Common myeloid progenitor, CD34-positive (primary cell): ENCODE measurements around the gene MBD5.

ENCODE experiments used
- CTCF ChIA-PET: fragments of 350-600 bp; sonication (Branson Sonifier 250); formaldehyde crosslinking; loops from one replicate; lab custom pipeline; 2021; ENCODE audit warnings: antibody characterized with exemption; lab: Charles Lee
- POLR2A ChIA-PET: fragments of 350-600 bp; sonication (Branson Sonifier 250); formaldehyde crosslinking; loops from one replicate; lab custom pipeline; 2021; ENCODE audit warnings: antibody characterized with exemption; lab: Charles Lee
- DNase-seq, 3 donors: peaks; one replicate each; pipeline versions ENCODE4 v3.0.0 to v3.0.0-alpha.2; 2013
- H3K27ac ChIP-seq, 2 experiments: 1 replicate in 1 of 2; 2 replicates in 1 of 2; pipeline ENCODE4 v1.7.0; 2013; ENCODE audit warnings: inconsistent platforms in 2 of 2, low read length in 2 of 2, mild to moderate bottlenecking in 2 of 2, low read depth in 1 of 2, moderate library complexity in 1 of 2; ENCODE audit not compliant: severe bottlenecking in 2 of 2, insufficient read depth in 1 of 2, poor library complexity in 1 of 2
- H3K27me3 ChIP-seq, 5 experiments: replicated peaks in 2 of 5; 1 replicate in 3 of 5; 2 replicates in 2 of 5; pipeline versions ENCODE4 v1.6.1 to v1.7.0; 2013; ENCODE audit warnings: low read length in 4 of 5, mild to moderate bottlenecking in 2 of 5, moderate library complexity in 2 of 5, inconsistent platforms in 1 of 5; ENCODE audit not compliant: insufficient read depth in 5 of 5, control insufficient read depth in 4 of 5
- H3K36me3 ChIP-seq, 4 experiments: 1 replicate in 2 of 4; 2 replicates in 2 of 4; pipeline versions ENCODE4 v1.6.1 to v1.7.0; 2013; ENCODE audit warnings: low read length in 3 of 4, control low read depth in 1 of 4, mild to moderate bottlenecking in 1 of 4; ENCODE audit not compliant: control insufficient read depth in 4 of 4, insufficient read depth in 4 of 4
- H3K4me1 ChIP-seq, 4 experiments: 1 replicate in 3 of 4; 2 replicates in 1 of 4; pipeline versions ENCODE4 v1.6.1 to v1.7.1; 2013; ENCODE audit warnings: low read length in 3 of 4, mild to moderate bottlenecking in 3 of 4, control low read depth in 1 of 4, inconsistent platforms in 1 of 4, moderate library complexity in 1 of 4; ENCODE audit not compliant: control insufficient read depth in 4 of 4, insufficient read depth in 4 of 4; ENCODE audit errors: control extremely low read depth in 1 of 4
- H3K4me3 ChIP-seq, 7 experiments: 1 replicate in 4 of 7; 2 replicates in 3 of 7; pipeline versions ENCODE4 v1.5.1 to v1.7.0; 2013; ENCODE audit warnings: mild to moderate bottlenecking in 7 of 7, low read length in 6 of 7, moderate library complexity in 6 of 7, inconsistent platforms in 2 of 7, low read depth in 2 of 7, control low read depth in 1 of 7; ENCODE audit not compliant: insufficient read depth in 4 of 7, control insufficient read depth in 1 of 7; ENCODE audit errors: extremely low read depth in 1 of 7
- H3K9me3 ChIP-seq, 5 experiments: 1 replicate in 4 of 5; 2 replicates in 1 of 5; pipeline versions ENCODE4 v1.6.1 to v1.7.1; 2013; ENCODE audit warnings: low read length in 4 of 5, mild to moderate bottlenecking in 2 of 5, inconsistent platforms in 1 of 5, low read depth in 1 of 5, moderate library complexity in 1 of 5; ENCODE audit not compliant: control insufficient read depth in 4 of 5, insufficient read depth in 2 of 5; ENCODE audit errors: control extremely low read depth in 1 of 5
- WGBS: methylation state at CpG from one replicate; pipeline ENCODE4 v1.1.5; 2013; ENCODE audit not compliant: insufficient coverage; 5-methylcytosine and 5-hydroxymethylcytosine counted together

MBD5 gene

DNA sequence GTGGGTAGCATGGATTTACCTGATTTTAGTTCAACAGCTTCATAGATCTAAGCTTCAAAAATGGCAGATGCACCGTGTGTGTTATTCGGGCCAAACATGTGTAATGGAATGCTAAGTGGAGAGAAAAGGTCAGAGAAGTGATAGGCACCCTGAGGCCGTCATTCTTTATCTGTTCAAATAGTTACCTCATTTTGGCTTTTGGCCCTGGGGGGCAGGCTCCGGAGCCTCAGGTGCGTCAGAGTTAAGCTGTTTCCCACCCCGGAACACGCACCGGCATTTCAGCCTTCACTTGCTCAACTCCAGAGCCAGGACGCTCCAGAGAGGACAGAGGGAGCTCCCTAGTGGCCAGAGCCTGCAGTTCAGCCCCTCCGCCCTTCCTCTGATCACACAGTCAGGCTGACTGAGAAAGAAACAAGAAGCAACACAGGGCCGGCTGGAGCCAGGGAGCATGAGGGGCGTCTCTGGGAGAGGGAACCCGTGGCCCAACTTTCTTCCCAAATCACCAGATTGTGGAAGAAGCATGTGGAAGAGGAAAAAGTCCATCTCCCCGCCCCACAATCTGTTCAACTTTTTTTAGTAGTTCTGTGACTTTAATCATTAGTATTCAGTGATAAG lies 488.5 kb downstream of the MBD5 start:
- CTCF ChIA-PET: interaction anchor here (0.7 to 2.9 kb wide), 26 partner anchors 8 to 567 kb away, joined by 3 to 33 read pairs (median 4); no protein-coding TSS in a partner anchor
- 8% methylated on average over 13 of the region's 14 CpGs for WGBS
- POLR2A ChIA-PET: no interaction called here
- peaks cover 2 to 34% (median 9%) of the 10 kb centered on the region in 4 experiments for H3K4me1 ChIP-seq
- H3K27me3 ChIP-seq: no peaks in the 10 kb centered on the region
- DNase-seq: peak; percentile 86 to 88 (median 87)
- no peaks in the 10 kb centered on the region for H3K36me3 ChIP-seq
- peak overlapping the region in 1 of 2 experiments; percentile 39 for H3K27ac ChIP-seq
- peak overlapping the region in 4 of 7 experiments; percentile 33 to 76 (median 59) for H3K4me3 ChIP-seq
- no peaks in the 10 kb centered on the region for H3K9me3 ChIP-seq

DNA sequence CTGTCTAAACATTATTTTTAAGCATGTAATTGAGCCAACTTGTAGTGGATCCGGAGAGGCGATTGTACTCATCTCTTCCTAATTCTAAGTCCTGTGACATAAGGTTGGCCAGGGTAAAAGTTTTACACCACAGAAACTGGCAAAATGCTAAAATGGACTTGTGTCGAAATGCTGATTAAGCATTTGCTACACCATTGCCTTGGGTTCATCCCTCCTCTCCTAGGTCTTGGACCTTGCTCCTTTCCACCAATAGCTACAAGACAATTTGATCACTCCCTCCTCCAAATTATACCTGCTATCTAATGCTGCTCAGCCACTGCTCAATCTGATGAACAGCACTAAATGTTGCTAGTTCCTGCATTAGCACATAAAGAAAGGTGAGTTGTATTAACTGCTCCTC lies 491.0 kb downstream of the MBD5 start:
- no peak for DNase-seq
- Histone ChIP-seq H3K27ac (no peak overlapping the region), H3K9me3 (no peaks in the 10 kb centered on the region), H3K4me3 (no peak overlapping the region), H3K4me1 (peaks cover 2 to 34% (median 9%) of the 10 kb centered on the region in 4 experiments), H3K27me3 (no peaks in the 10 kb centered on the region), H3K36me3 (peaks cover 0 to 2% (median 0%) of the 10 kb centered on the region in 4 experiments)
- ChIA-PET CTCF (no interaction called here), POLR2A (no interaction called here)
- 100% methylated on average over 3 of the region's 3 CpGs for WGBS

DNA sequence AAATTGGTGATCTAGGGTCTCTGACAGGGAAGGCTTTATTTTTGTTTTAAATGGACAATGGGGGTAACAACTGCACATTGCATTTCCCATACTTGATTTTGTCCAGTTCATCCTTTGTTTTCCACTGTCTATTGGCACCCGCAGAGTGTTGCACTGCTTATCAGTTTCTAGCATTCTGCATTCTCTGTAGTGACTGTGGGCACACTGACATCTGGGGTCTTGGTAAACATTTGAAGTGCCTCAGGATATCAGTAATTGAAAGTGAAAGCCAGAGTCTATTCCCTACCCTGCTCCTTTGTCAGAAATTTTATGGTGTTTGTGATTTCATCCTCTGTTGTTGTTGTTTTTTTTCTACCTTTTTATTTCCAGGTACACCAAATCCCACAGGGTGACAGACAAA lies 491.6 kb downstream of the MBD5 start:
- H3K27me3 ChIP-seq: no peaks in the 10 kb centered on the region
- ChIA-PET CTCF (no interaction called here), POLR2A (no interaction called here)
- no peak overlapping the region for H3K27ac ChIP-seq
- peaks cover 0 to 2% (median 0%) of the 10 kb centered on the region in 4 experiments for H3K36me3 ChIP-seq
- H3K4me1 ChIP-seq: peaks cover 2 to 34% (median 9%) of the 10 kb centered on the region in 4 experiments
- peak; percentile 36 to 85 (median 79) for DNase-seq
- H3K4me3 ChIP-seq: peak overlapping the region in 1 of 7 experiments; percentile 13
- H3K9me3 ChIP-seq: no peaks in the 10 kb centered on the region
- WGBS: 0% methylated on average over 1 of the region's 1 CpG

DNA sequence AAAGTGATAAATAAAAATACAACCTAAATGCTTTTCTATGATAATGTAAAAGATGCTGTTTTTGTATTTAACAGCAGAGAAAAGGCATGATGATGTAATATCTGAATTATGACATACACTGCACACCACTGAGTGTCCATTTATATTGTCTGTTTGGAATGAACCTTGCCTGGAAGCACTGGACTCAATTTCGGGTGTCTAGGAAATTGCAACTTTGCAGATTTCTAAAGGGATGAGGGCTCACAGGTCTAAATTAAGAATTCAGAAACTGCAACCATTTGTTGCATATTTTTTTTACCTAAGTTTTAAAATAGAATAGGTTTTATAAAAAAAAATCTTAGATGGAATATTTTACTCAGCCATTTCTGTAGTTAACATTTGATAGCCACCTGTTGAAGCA lies 492.5 kb downstream of the MBD5 start:
- no peak for DNase-seq
- no peaks in the 10 kb centered on the region for H3K9me3 ChIP-seq
- no peaks in the 10 kb centered on the region for H3K27me3 ChIP-seq
- no CpG with 5 or more reads among the region's 1 CpG for WGBS
- POLR2A ChIA-PET: no interaction called here
- H3K4me3 ChIP-seq: no peak overlapping the region
- H3K4me1 ChIP-seq: peaks cover 2 to 34% (median 9%) of the 10 kb centered on the region in 4 experiments
- CTCF ChIA-PET: no interaction called here
- peaks cover 0 to 2% (median 0%) of the 10 kb centered on the region in 4 experiments for H3K36me3 ChIP-seq
- no peak overlapping the region for H3K27ac ChIP-seq

DNA sequence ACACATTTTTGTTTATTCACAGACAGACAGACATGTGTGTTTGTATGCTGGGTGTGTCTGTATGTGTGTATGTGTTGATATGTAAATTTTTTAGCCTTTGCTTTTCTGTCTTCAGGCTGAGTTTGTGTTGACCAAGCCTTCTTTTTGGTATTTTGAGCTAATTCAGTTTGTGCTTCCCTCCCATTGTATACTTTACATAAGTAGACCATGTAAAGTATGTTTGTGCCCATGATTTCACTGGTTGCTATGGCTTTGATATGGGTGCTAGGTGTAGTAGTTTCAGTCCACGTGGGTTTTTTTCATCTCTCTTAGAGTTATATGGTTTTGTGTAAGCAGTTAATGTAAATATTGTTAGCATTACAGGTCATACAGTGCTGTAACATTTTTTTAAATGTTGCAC lies 494.2 kb downstream of the MBD5 start:
- WGBS: no CpG with 5 or more reads among the region's 1 CpG
- CTCF ChIA-PET: no interaction called here

DNA sequence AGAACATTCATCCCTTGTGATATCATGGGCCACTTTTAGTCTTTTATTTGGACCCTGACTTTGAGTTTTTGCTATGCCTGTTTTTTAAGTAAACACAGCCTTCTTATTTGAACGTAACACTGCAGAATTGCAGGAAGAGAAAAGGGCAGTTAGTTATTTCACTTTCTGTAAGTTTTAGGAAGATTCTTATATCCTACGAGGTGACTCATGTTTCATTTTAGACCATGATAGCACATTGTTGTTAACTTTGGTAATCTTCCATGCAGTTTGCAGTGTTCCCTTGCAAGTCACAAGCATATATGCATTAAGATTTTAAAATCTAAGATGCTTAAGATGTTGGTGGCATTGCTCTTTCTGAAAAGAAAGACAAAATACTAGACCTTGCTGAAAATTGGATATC lies 495.1 kb downstream of the MBD5 start:
- no peak overlapping the region for H3K4me3 ChIP-seq
- peaks cover 0 to 2% (median 0%) of the 10 kb centered on the region in 4 experiments for H3K36me3 ChIP-seq
- 100% methylated on average over 1 of the region's 2 CpGs for WGBS
- H3K27ac ChIP-seq: no peak overlapping the region
- ChIA-PET CTCF (no interaction called here), POLR2A (no interaction called here)
- DNase-seq: no peak
- no peaks in the 10 kb centered on the region for H3K9me3 ChIP-seq
- peaks cover 0 to 14% (median 7%) of the 10 kb centered on the region in 4 experiments for H3K4me1 ChIP-seq
- no peaks in the 10 kb centered on the region for H3K27me3 ChIP-seq

More for the DNA sequence above, 494.2 kb downstream of the MBD5 start:
- Histone ChIP-seq H3K9me3 (no peaks in the 10 kb centered on the region), H3K4me3 (no peak overlapping the region), H3K4me1 (peaks cover 0 to 22% (median 7%) of the 10 kb centered on the region in 4 experiments), H3K27ac (no peak overlapping the region), H3K36me3 (peaks cover 0 to 2% (median 0%) of the 10 kb centered on the region in 4 experiments), H3K27me3 (no peaks in the 10 kb centered on the region)
- no peak for DNase-seq
- POLR2A ChIA-PET: no interaction called here

DNA sequence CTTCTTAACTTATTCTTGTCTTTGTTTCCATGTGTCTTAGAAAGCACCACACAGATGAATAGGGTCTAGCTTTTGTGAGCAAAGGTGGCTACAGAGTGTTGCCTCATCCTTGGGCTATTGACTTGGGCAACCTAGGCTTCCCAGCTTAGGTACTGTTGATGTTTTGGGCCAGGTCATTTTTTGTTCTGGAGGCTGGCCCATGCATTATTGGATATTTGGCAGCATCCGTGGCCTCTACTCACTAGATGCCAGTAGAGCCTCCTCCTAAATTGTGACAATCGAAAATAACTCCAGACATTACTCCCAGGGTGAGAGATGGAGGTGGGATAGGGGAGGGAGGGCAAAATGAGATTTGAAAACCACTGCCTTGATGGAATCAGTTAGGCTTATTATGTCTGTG lies 496.4 kb downstream of the MBD5 start:
- Histone ChIP-seq H3K4me1 (peaks cover 4 to 15% (median 7%) of the 10 kb centered on the region in 4 experiments), H3K36me3 (peaks cover 0 to 2% (median 0%) of the 10 kb centered on the region in 4 experiments), H3K27ac (no peak overlapping the region), H3K9me3 (no peaks in the 10 kb centered on the region), H3K4me3 (no peak overlapping the region), H3K27me3 (no peaks in the 10 kb centered on the region)
- ChIA-PET CTCF (interaction anchor here (1.6 kb wide), 1 partner anchor 8 kb away, joined by 4 read pairs; no protein-coding TSS in a partner anchor), POLR2A (no interaction called here)
- no peak for DNase-seq
- WGBS: no CpG with 5 or more reads among the region's 2 CpGs
